ENCODE data around the gene TIMM21. TPM values are rescaled to one million over a fixed set of nuclear protein-coding genes. Genes with fewer than 3 reads are reported as not detected.

The TIMM21 gene
- polyA plus RNA-seq, 2 donors = 19.7 to 22.4 TPM

- Histone ChIP-seq H3K9me3 (ENCODE audit: control insufficient read depth in 2 of 2, insufficient read depth in 1 of 2, low read depth in 1 of 2, low read length in 1 of 2) (no peaks in the 10 kb centered on the region), H3K27ac (ENCODE audit: low read depth in 2 of 2, low read length in 1 of 2) (peak overlapping the region in 1 of 2 donors; percentile 19), H3K4me1 (ENCODE audit: control insufficient read depth in 2 of 2, insufficient read depth in 2 of 2, low read length in 1 of 2) (no peaks in the 10 kb centered on the region), H3K27me3 (ENCODE audit: control insufficient read depth in 1 of 2, insufficient read depth in 2 of 2, low read length in 2 of 2) (no peaks in the 10 kb centered on the region), H3K4me3 (ENCODE audit: low read depth in 1 of 2, low read length in 2 of 2) (no peak overlapping the region), H3K36me3 (ENCODE audit: control insufficient read depth in 2 of 2, insufficient read depth in 2 of 2, low read length in 1 of 2) (no peaks in the 10 kb centered on the region)
- 48 to 59% methylated on average over 2 of the region's 2 CpGs for WGBS, 2 donors
Observed at GRCh38 chr18:74142252-74142651, 6.1 kb upstream of the TIMM21 start.

- 36 to 37% methylated on average over 3 of the region's 3 CpGs for WGBS, 2 donors
- Histone ChIP-seq H3K4me3 (ENCODE audit: low read depth in 1 of 2, low read length in 2 of 2) (no peak overlapping the region), H3K4me1 (ENCODE audit: control insufficient read depth in 2 of 2, insufficient read depth in 2 of 2, low read length in 1 of 2) (peaks cover 2 to 3% of the 10 kb centered on the region in 2 donors), H3K9me3 (ENCODE audit: control insufficient read depth in 2 of 2, insufficient read depth in 1 of 2, low read depth in 1 of 2, low read length in 1 of 2) (no peaks in the 10 kb centered on the region), H3K36me3 (ENCODE audit: control insufficient read depth in 2 of 2, insufficient read depth in 2 of 2, low read length in 1 of 2) (peaks cover 0 to 5% of the 10 kb centered on the region in 2 donors), H3K27me3 (ENCODE audit: control insufficient read depth in 1 of 2, insufficient read depth in 2 of 2, low read length in 2 of 2) (no peaks in the 10 kb centered on the region), H3K27ac (ENCODE audit: low read depth in 2 of 2, low read length in 1 of 2) (no peak overlapping the region)
Observed at GRCh38 chr18:74146756-74147155, 1.6 kb upstream of the TIMM21 start.

GRCh38 chr18:74147491-74147778 lies 888 bp upstream of the TIMM21 start:
- peaks cover 0 to 6% of the 10 kb centered on the region in 2 donors for H3K36me3 ChIP-seq (ENCODE audit: control insufficient read depth in 2 of 2, insufficient read depth in 2 of 2, low read length in 1 of 2)
- H3K9me3 ChIP-seq (ENCODE audit: control insufficient read depth in 2 of 2, insufficient read depth in 1 of 2, low read depth in 1 of 2, low read length in 1 of 2) = no peaks in the 10 kb centered on the region
- H3K4me3 ChIP-seq (ENCODE audit: low read depth in 1 of 2, low read length in 2 of 2) = peak overlapping the region; percentile 81 to 99
- WGBS, 2 donors = 0 to 1% methylated on average over 27 to 28 of the region's 28 CpGs
- peaks cover 2 to 3% of the 10 kb centered on the region in 2 donors for H3K4me1 ChIP-seq (ENCODE audit: control insufficient read depth in 2 of 2, insufficient read depth in 2 of 2, low read length in 1 of 2)
- H3K27ac ChIP-seq (ENCODE audit: low read depth in 2 of 2, low read length in 1 of 2) = peak overlapping the region in 1 of 2 donors; percentile 90
- H3K27me3 ChIP-seq (ENCODE audit: control insufficient read depth in 1 of 2, insufficient read depth in 2 of 2, low read length in 2 of 2) = no peaks in the 10 kb centered on the region

GRCh38 chr18:74148543-74149070 lies 284 bp downstream of the TIMM21 start:
- H3K4me3 ChIP-seq (ENCODE audit: low read depth in 1 of 2, low read length in 2 of 2) = peak overlapping the region; percentile 81 to 99
- H3K36me3 ChIP-seq (ENCODE audit: control insufficient read depth in 2 of 2, insufficient read depth in 2 of 2, low read length in 1 of 2) = peaks cover 0 to 7% of the 10 kb centered on the region in 2 donors
- H3K4me1 ChIP-seq (ENCODE audit: control insufficient read depth in 2 of 2, insufficient read depth in 2 of 2, low read length in 1 of 2) = peaks cover 2 to 3% of the 10 kb centered on the region in 2 donors
- H3K27me3 ChIP-seq (ENCODE audit: control insufficient read depth in 1 of 2, insufficient read depth in 2 of 2, low read length in 2 of 2) = no peaks in the 10 kb centered on the region
- peak overlapping the region; percentile 25 to 77 for H3K27ac ChIP-seq (ENCODE audit: low read depth in 2 of 2, low read length in 1 of 2)
- H3K9me3 ChIP-seq (ENCODE audit: control insufficient read depth in 2 of 2, insufficient read depth in 1 of 2, low read depth in 1 of 2, low read length in 1 of 2) = no peaks in the 10 kb centered on the region
- WGBS, 2 donors = 0% methylated on average over 25 of the region's 25 CpGs

GRCh38 chr18:74149878-74150277 lies 1.6 kb downstream of the TIMM21 start:
- Histone ChIP-seq H3K4me3 (ENCODE audit: low read depth in 1 of 2, low read length in 2 of 2) (peak overlapping the region in 1 of 2 donors; percentile 30), H3K27ac (ENCODE audit: low read depth in 2 of 2, low read length in 1 of 2) (no peak overlapping the region), H3K9me3 (ENCODE audit: control insufficient read depth in 2 of 2, insufficient read depth in 1 of 2, low read depth in 1 of 2, low read length in 1 of 2) (no peaks in the 10 kb centered on the region), H3K27me3 (ENCODE audit: control insufficient read depth in 1 of 2, insufficient read depth in 2 of 2, low read length in 2 of 2) (no peaks in the 10 kb centered on the region), H3K4me1 (ENCODE audit: control insufficient read depth in 2 of 2, insufficient read depth in 2 of 2, low read length in 1 of 2) (peaks cover 2 to 3% of the 10 kb centered on the region in 2 donors), H3K36me3 (ENCODE audit: control insufficient read depth in 2 of 2, insufficient read depth in 2 of 2, low read length in 1 of 2) (peaks cover 0 to 7% of the 10 kb centered on the region in 2 donors)
- 55 to 61% methylated on average over 5 of the region's 5 CpGs for WGBS, 2 donors

GRCh38 chr18:74152270-74152669 lies 3.9 kb downstream of the TIMM21 start:
- peaks cover 2 to 3% of the 10 kb centered on the region in 2 donors for H3K4me1 ChIP-seq (ENCODE audit: control insufficient read depth in 2 of 2, insufficient read depth in 2 of 2, low read length in 1 of 2)
- no peak overlapping the region for H3K4me3 ChIP-seq (ENCODE audit: low read depth in 1 of 2, low read length in 2 of 2)
- WGBS, 2 donors = 83% methylated on average over 6 of the region's 6 CpGs
- no peaks in the 10 kb centered on the region for H3K9me3 ChIP-seq (ENCODE audit: control insufficient read depth in 2 of 2, insufficient read depth in 1 of 2, low read depth in 1 of 2, low read length in 1 of 2)
- no peak overlapping the region for H3K27ac ChIP-seq (ENCODE audit: low read depth in 2 of 2, low read length in 1 of 2)
- H3K27me3 ChIP-seq (ENCODE audit: control insufficient read depth in 1 of 2, insufficient read depth in 2 of 2, low read length in 2 of 2) = no peaks in the 10 kb centered on the region
- H3K36me3 ChIP-seq (ENCODE audit: control insufficient read depth in 2 of 2, insufficient read depth in 2 of 2, low read length in 1 of 2) = peaks cover 0 to 7% of the 10 kb centered on the region in 2 donors

- 85 to 93% methylated on average over 2 of the region's 2 CpGs for WGBS, 2 donors
- Histone ChIP-seq H3K36me3 (ENCODE audit: control insufficient read depth in 2 of 2, insufficient read depth in 2 of 2, low read length in 1 of 2) (peaks cover 0 to 7% of the 10 kb centered on the region in 2 donors), H3K27me3 (ENCODE audit: control insufficient read depth in 1 of 2, insufficient read depth in 2 of 2, low read length in 2 of 2) (no peaks in the 10 kb centered on the region), H3K4me3 (ENCODE audit: low read depth in 1 of 2, low read length in 2 of 2) (no peak overlapping the region), H3K4me1 (ENCODE audit: control insufficient read depth in 2 of 2, insufficient read depth in 2 of 2, low read length in 1 of 2) (peaks cover 2 to 3% of the 10 kb centered on the region in 2 donors), H3K27ac (ENCODE audit: low read depth in 2 of 2, low read length in 1 of 2) (no peak overlapping the region), H3K9me3 (ENCODE audit: control insufficient read depth in 2 of 2, insufficient read depth in 1 of 2, low read depth in 1 of 2, low read length in 1 of 2) (no peaks in the 10 kb centered on the region)
Observed at GRCh38 chr18:74152857-74153256, 4.5 kb downstream of the TIMM21 start.

GRCh38 chr18:74153377-74153776 lies 5.1 kb downstream of the TIMM21 start:
- WGBS, 2 donors = 81 to 83% methylated on average over 4 of the region's 4 CpGs
- Histone ChIP-seq H3K27ac (ENCODE audit: low read depth in 2 of 2, low read length in 1 of 2) (no peak overlapping the region), H3K36me3 (ENCODE audit: control insufficient read depth in 2 of 2, insufficient read depth in 2 of 2, low read length in 1 of 2) (peaks cover 0 to 7% of the 10 kb centered on the region in 2 donors), H3K4me3 (ENCODE audit: low read depth in 1 of 2, low read length in 2 of 2) (no peak overlapping the region), H3K9me3 (ENCODE audit: control insufficient read depth in 2 of 2, insufficient read depth in 1 of 2, low read depth in 1 of 2, low read length in 1 of 2) (no peaks in the 10 kb centered on the region), H3K27me3 (ENCODE audit: control insufficient read depth in 1 of 2, insufficient read depth in 2 of 2, low read length in 2 of 2) (no peaks in the 10 kb centered on the region), H3K4me1 (ENCODE audit: control insufficient read depth in 2 of 2, insufficient read depth in 2 of 2, low read length in 1 of 2) (peaks cover 2 to 3% of the 10 kb centered on the region in 2 donors)

GRCh38 chr18:74153793-74154192 lies 5.5 kb downstream of the TIMM21 start:
- Histone ChIP-seq H3K9me3 (ENCODE audit: control insufficient read depth in 2 of 2, insufficient read depth in 1 of 2, low read depth in 1 of 2, low read length in 1 of 2) (no peaks in the 10 kb centered on the region), H3K4me1 (ENCODE audit: control insufficient read depth in 2 of 2, insufficient read depth in 2 of 2, low read length in 1 of 2) (peaks cover 2 to 3% of the 10 kb centered on the region in 2 donors), H3K4me3 (ENCODE audit: low read depth in 1 of 2, low read length in 2 of 2) (no peak overlapping the region), H3K27ac (ENCODE audit: low read depth in 2 of 2, low read length in 1 of 2) (no peak overlapping the region), H3K36me3 (ENCODE audit: control insufficient read depth in 2 of 2, insufficient read depth in 2 of 2, low read length in 1 of 2) (peaks cover 1 to 8% of the 10 kb centered on the region in 2 donors), H3K27me3 (ENCODE audit: control insufficient read depth in 1 of 2, insufficient read depth in 2 of 2, low read length in 2 of 2) (no peaks in the 10 kb centered on the region)
- 89 to 93% methylated on average over 4 of the region's 4 CpGs for WGBS, 2 donors

GRCh38 chr18:74154716-74155115 lies 6.4 kb downstream of the TIMM21 start:
- Histone ChIP-seq H3K4me3 (ENCODE audit: low read depth in 1 of 2, low read length in 2 of 2) (no peak overlapping the region), H3K36me3 (ENCODE audit: control insufficient read depth in 2 of 2, insufficient read depth in 2 of 2, low read length in 1 of 2) (peaks cover 4 to 10% of the 10 kb centered on the region in 2 donors), H3K27ac (ENCODE audit: low read depth in 2 of 2, low read length in 1 of 2) (no peak overlapping the region), H3K9me3 (ENCODE audit: control insufficient read depth in 2 of 2, insufficient read depth in 1 of 2, low read depth in 1 of 2, low read length in 1 of 2) (no peaks in the 10 kb centered on the region), H3K27me3 (ENCODE audit: control insufficient read depth in 1 of 2, insufficient read depth in 2 of 2, low read length in 2 of 2) (no peaks in the 10 kb centered on the region), H3K4me1 (ENCODE audit: control insufficient read depth in 2 of 2, insufficient read depth in 2 of 2, low read length in 1 of 2) (peaks cover under 1% of the 10 kb centered on the region in 2 donors)
- WGBS, 2 donors = 89 to 93% methylated on average over 4 of the region's 4 CpGs

All from esophagus (tissue), 2 donors.